HG03095 (cell line): Measurements from ENCODE around the gene PRDM16.

Experiments used
- ATAC-seq: cut with Tn5 transposase; IDR thresholded peaks from one replicate; pipeline ENCODE4 v1.9.1; 2021; ENCODE audit warnings: moderate library complexity; ENCODE audit not compliant: unreplicated experiment

Gene PRDM16

DNA sequence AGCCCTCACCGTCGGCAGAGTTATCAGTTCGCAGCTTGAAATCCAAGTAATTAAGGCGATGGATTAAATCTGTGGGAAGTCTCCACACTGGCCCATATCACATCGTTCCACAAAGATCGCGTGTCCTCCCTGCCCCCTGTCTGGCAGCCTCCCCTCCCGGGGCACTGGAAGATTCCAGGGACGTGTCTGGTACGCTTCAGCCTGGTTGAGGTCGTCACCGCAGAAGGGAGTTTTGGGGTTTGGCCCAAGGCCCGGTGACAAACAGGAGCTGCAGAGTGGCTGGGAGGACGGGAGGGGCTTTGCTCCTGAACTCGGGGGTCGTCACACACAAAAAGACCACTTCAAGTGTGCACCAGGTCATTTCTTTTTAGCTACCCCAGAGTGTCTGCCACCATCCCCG lies 51.1 kb downstream of the PRDM16 start:
- ATAC-seq, result no peak

DNA sequence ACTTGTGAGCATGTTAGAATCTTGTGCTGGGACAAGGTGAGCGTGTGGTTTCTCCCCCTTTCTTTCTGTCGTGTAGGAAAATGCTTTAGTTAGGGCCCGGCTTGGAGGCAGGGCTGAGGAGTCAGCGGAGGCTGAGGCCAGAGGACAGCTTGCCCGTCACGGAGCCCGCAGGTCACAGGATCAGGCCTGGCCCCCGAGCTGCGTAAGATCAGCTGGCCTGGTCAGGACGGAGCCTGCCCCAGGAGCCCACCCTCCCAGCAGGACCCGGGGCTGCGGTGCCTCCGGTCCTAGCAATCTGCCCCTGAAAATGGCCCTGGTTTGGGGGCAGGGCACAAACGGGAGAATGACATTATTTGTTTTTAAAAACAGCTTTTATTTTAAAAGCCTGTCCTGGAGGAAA lies 52.0 kb downstream of the PRDM16 start:
- no peak for ATAC-seq

DNA sequence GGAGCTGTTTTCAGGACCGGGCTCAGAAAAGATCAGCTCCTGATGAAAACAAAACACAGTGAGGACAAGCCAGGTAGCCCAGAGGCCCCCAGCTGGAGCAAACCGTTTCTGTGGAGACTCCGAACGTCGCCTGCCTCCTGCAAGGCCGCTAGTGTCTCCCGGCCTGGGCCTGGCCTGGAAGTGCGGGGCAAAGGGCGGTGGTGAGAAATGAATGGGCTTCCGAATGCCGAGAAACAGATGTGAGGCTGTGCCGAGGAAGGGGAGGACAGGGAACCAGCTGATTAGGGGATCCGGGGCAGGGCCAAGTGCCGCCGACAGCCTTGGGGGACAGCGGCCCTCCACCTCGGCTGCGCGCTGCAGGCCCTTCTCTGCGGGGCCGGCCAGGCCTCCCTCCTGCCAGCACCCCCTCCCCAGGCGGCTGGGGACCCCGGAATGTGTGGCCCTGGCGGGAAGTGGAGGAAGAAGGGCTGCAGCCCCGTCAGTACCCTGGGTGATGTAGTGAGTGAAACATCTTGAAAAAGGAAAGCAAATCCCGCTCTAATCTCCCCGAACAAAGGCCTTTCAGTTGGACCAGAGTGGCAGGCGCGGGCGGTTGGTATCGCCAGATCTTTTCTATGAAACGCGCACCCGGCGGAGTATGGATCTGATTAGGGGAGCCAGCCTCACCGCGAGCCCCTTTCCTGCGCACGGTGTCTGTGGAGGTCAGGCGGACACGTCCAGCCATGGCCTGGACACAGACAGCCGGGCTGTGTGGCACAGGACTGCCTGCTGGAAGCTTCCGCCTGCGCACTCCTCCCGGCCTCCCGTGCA lies 52.6 kb downstream of the PRDM16 start:
- ATAC-seq, result no peak

DNA sequence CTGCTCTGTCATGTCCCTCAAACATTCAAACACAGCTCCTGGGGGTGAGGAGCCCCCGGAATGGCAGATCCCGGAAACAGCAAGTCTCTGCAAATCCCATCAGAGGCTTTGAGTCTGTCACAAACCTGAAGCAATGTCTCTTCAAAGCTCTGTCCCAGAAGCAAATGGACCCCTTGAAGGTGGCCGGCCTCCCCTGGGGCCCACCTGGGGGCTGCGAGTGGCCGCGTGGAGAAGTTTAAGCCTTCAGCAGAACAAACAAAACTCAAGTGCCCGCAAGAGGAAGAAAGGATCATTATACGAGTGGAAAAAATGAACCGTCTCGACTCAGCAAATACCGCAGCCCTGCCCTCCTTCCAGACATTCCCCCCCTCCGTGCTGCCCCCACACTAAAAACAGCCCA lies 53.3 kb downstream of the PRDM16 start:
- ATAC-seq, result no peak

DNA sequence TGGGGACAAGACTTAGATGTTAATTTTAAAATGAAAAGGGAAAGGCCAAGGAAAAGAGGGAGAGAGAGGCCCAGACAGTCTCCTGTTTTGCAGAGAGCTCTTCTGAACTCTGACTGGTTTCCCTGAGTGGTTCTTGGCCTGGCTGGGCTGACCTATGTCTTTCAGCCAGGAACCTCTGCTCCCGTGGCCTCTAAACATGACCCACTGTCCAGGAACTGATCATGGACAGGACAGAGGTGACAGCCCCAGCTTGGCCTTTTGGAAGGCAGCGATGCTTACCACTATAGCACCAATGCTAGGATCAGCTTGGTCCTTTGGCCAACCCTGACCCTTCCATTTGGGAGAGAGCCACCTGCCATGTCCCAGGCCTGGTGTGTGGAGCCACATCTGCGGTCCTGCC lies 55.2 kb downstream of the PRDM16 start:
- no peak for ATAC-seq

- ATAC-seq, result no peak
These were observed 56.1 kb downstream of the PRDM16 start for GRCh38 chr1:3125078-3125477.

- ATAC-seq, result no peak
These were observed 56.8 kb downstream of the PRDM16 start for GRCh38 chr1:3125546-3126368.

GRCh38 chr1:3126756-3127678 lies 58.0 kb downstream of the PRDM16 start:
- ATAC-seq, result no peak

- ATAC-seq, result no peak
These were observed 58.7 kb downstream of the PRDM16 start for GRCh38 chr1:3127738-3128137.

DNA sequence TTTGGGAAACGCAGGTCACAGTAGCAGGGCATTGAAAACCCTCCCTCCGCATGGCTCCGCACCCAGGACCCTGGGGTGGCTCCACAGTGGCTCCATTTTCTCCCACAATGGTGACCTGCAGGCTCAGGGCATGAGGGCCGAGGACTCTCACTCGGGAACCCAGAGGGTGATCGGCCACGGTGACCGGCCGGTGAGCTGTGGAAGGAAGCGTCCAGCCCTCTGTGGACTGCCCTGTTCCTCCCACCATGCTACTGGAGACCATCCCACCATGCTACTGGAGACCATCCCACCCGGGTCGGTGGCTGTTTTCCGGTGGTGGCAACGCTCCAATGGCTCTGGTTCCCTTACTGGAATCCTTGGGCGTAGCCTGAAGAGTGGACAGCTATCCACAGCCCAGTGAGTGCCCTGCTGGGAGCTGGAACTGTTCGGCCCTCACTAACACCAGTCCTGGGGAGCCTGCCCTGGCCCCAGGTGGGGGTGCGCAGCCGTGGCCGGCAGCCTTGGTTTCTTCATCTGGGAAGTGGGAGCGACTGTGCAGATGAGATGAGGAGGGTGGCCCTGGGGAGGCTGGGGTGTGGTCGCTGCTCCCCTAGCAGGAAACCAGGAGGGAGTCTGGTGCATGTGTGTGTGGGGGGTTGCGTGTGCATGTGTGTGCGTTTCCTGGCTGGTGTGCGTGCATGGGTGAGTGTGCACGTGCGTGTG lies 59.6 kb downstream of the PRDM16 start:
- no peak for ATAC-seq

GRCh38 chr1:3129133-3129490 lies 60.1 kb downstream of the PRDM16 start:
- ATAC-seq, result no peak

GRCh38 chr1:3130268-3130667 lies 61.3 kb downstream of the PRDM16 start:
- ATAC-seq, result no peak

- ATAC-seq, result no peak
These were observed 63.7 kb downstream of the PRDM16 start for GRCh38 chr1:3132660-3133059.

GRCh38 chr1:3133686-3134085 lies 64.7 kb downstream of the PRDM16 start:
- no peak for ATAC-seq

- no peak for ATAC-seq
These were observed 65.5 kb downstream of the PRDM16 start for GRCh38 chr1:3134381-3135072.

GRCh38 chr1:3135073-3135702 lies 66.2 kb downstream of the PRDM16 start:
- no peak for ATAC-seq

DNA sequence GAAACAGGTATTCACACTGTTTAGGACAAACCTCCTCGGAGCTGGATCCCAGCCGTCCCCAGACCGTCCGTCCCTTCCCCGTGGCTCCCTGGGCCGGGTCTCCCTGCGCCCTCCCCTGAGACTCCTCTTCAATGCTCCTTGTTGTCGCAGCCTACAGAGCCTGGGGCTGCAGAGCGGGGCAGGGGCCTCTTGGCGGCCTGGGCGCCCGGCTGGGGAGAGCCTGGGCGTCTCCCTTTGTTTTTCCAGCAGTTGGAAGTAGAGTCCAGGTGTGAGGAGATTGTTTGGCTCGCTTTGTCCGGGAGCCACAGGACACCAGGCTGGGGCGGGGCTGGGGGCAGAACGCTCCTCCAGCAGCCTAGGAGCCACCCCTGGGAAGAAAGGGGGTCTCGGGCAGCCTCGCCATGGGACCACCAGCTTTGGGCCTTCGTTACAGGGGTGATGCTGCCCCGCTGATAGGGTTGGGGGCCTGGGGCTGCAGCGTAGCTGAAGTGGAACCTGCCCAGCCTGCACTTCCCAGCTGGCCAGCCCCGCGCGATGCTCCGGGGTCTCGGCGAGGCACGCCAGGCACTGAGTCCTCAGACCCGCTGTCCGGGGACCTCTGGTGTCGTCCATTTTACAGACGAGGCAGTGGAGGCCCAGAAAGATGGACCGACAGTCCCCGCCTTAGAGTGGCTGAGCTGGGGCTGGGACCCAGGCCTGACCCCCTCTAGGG lies 66.9 kb downstream of the PRDM16 start:
- no peak for ATAC-seq

DNA sequence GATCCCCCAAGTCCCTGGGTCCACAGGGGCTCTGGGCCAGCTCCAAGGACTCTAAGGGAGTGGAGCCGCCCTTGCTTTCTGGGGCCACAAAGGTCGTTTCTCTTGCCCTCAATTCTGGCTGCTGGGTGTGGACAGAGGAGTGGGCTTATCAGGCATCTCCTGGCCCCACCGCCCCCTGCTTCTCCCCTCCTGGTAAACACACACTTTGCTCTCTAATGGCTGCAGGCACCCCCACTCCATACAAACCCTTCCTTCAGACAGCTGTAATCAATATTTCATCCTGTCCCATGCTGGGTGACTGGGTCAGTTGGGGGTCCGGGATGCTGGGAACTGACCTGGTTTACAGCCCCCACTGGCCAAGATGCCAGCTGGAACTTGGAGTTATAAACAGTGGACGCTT lies 67.5 kb downstream of the PRDM16 start:
- no peak for ATAC-seq
